ENCODE data around the gene ARL3.

The ARL3 gene

DNA sequence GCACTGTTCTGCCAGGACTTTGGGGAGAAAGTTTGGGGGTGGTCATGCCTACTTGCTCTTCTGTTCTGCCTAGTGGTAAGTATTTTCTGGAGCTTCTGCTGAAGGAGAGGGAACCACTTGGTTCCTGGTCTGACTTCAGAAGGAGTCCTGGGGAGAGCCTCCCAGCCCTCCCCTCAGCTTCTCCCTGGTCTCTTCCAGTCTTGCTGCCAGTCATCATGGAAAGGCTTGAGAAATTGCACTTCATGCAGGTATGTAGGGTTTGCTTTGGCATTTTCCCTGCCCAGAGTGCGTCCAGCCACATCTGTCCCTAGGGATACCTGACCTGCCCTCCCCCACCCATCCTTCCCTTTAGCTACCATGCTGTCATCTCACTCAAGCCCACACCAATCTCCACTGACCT is 18.5 kb upstream of the ARL3 start:
- H2AFZ ChIP-seq (ENCODE audit: low read depth, low read length, severe bottlenecking), result no peak overlapping the region

DNA sequence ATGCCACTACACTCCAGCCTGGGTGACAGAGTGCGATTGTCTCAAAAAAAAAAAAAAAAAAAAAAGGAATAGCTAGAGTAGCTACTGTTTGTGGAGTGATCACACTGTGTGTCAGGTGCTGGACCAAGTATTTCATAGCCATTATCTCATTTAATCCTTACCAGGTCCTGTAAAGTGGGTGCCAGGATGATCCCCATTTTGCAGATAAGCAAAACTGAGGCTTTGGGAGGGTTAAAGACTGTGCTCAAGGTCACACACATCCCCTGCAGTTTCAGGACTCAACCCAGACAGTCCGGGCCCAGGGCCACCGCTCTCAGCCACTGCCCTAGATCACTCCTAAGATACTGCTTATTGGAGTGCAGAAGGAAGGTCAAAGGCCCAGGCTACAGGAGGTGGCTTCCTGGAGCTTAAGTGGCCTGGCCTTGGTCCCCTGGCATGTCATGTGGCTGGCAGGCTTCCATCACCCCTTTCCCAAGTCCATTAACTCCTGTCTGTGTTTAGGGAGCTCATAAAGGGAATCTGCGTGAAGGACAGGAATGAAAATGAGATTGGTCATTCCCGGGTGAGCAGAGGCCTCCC is 17.1 kb upstream of the ARL3 start:
- Histone ChIP-seq H3K9ac (ENCODE audit: low read length) (no peak overlapping the region), H3K36me3 (ENCODE audit: low read length) (no peaks in the 10 kb centered on the region), H3K4me3 (ENCODE audit: insufficient read depth, low read length, poor library complexity, severe bottlenecking) (no peak overlapping the region), H2AFZ (ENCODE audit: low read depth, low read length, severe bottlenecking) (no peak overlapping the region), H3K9me2 (replicated peaks; ENCODE audit: insufficient read depth, low read length) (no peaks in the 10 kb centered on the region), H3F3A (ENCODE audit: insufficient read depth) (no peaks in the 10 kb centered on the region), H3K4me2 (ENCODE audit: low read depth, low read length, poor library complexity, severe bottlenecking) (no peak overlapping the region), H3K9me3 (ENCODE audit: insufficient read depth, low read length) (no peaks in the 10 kb centered on the region), H4K20me1 (ENCODE audit: low read depth, low read length) (no peaks in the 10 kb centered on the region), H3K27ac (ENCODE audit: low read depth, low read length) (no peak overlapping the region), H3K79me2 (ENCODE audit: insufficient read depth, low read length) (no peaks in the 10 kb centered on the region), H3K27me3 (ENCODE audit: low read length) (no peaks in the 10 kb centered on the region)
- no peak for TF ChIP-seq EZH2phosphoT487 (conservative IDR thresholded peaks at IDR 0.05; ENCODE audit: low read length)
- TF ChIP-seq, protein P1, sequence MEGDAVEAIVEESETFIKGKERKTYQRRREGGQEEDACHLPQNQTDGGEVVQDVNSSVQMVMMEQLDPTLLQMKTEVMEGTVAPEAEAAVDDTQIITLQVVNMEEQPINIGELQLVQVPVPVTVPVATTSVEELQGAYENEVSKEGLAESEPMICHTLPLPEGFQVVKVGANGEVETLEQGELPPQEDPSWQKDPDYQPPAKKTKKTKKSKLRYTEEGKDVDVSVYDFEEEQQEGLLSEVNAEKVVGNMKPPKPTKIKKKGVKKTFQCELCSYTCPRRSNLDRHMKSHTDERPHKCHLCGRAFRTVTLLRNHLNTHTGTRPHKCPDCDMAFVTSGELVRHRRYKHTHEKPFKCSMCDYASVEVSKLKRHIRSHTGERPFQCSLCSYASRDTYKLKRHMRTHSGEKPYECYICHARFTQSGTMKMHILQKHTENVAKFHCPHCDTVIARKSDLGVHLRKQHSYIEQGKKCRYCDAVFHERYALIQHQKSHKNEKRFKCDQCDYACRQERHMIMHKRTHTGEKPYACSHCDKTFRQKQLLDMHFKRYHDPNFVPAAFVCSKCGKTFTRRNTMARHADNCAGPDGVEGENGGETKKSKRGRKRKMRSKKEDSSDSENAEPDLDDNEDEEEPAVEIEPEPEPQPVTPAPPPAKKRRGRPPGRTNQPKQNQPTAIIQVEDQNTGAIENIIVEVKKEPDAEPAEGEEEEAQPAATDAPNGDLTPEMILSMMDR (IDR thresholded peaks at IDR 0.05; ENCODE audit: insufficient read depth, low read length, poor library complexity, severe bottlenecking), result no peak

More for the DNA sequence above, 18.5 kb upstream of the ARL3 start:
- Histone ChIP-seq H3F3A (ENCODE audit: insufficient read depth) (no peaks in the 10 kb centered on the region), H3K4me2 (ENCODE audit: low read depth, low read length, poor library complexity, severe bottlenecking) (no peak overlapping the region), H3K9ac (ENCODE audit: low read length) (no peak overlapping the region), H3K27me3 (ENCODE audit: low read length) (no peaks in the 10 kb centered on the region), H3K27ac (ENCODE audit: low read depth, low read length) (no peak overlapping the region), H3K9me3 (ENCODE audit: insufficient read depth, low read length) (no peaks in the 10 kb centered on the region), H3K4me3 (ENCODE audit: insufficient read depth, low read length, poor library complexity, severe bottlenecking) (no peak overlapping the region), H3K9me2 (replicated peaks; ENCODE audit: insufficient read depth, low read length) (no peaks in the 10 kb centered on the region), H3K79me2 (ENCODE audit: insufficient read depth, low read length) (no peaks in the 10 kb centered on the region), H4K20me1 (ENCODE audit: low read depth, low read length) (no peaks in the 10 kb centered on the region), H3K36me3 (ENCODE audit: low read length) (no peaks in the 10 kb centered on the region)
- TF ChIP-seq, protein P1 (IDR thresholded peaks at IDR 0.05; ENCODE audit: insufficient read depth, low read length, poor library complexity, severe bottlenecking), result no peak
- TF ChIP-seq EZH2phosphoT487 (conservative IDR thresholded peaks at IDR 0.05; ENCODE audit: low read length), result no peak

DNA sequence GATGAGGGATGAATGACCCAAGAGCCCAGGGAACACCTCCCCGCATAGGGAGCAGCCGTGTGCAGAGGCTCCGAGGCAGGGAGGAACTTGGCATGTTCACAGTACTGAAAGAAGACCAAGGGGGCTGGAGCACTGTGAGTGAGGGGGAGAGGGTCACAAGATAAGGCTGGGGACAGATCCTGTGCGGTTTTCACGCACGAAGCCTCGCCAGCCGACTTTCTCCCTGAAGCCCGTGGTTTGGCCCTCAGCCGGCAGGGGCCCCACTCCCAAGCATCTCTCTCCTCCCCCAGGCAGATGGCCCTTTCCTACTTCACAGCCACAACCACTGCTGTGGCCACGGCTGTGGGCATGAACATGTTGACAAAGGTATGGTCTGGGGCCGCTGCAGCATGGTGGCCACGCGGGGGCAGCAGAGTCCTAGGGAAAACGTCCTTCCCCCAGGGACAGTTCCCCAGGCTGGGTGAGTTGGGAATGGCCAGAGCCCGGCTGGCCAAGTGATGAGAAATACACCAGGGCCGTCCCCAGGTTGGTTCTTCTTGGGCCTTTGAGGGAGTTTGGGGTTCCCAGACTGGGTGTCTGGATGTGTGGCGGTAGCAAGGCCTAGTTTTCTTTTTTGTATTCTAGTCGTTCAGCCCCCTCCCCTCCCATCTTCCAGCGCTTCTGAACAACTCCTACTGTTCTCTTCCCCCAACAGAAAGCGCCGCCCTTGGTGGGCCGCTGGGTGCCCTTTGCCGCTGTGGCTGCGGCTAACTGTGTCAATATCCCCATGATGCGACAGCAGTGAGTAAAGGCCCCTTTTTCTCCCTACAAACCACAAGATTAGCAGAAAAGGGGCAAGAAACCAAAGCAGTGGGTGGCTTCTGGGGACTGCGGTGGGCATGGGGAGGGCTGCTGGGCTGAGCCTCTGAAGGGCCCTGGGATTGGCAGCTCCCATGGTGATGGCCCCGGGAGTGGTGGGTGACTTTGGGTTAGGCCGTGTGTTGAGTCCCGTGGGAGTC is 15.1 kb upstream of the ARL3 start:
- Histone ChIP-seq H3K4me2 (ENCODE audit: low read depth, low read length, poor library complexity, severe bottlenecking) (no peak overlapping the region), H3F3A (ENCODE audit: insufficient read depth) (no peaks in the 10 kb centered on the region), H3K36me3 (ENCODE audit: low read length) (no peaks in the 10 kb centered on the region), H4K20me1 (ENCODE audit: low read depth, low read length) (no peaks in the 10 kb centered on the region), H3K9me3 (ENCODE audit: insufficient read depth, low read length) (no peaks in the 10 kb centered on the region), H3K4me3 (ENCODE audit: insufficient read depth, low read length, poor library complexity, severe bottlenecking) (no peak overlapping the region), H3K9ac (ENCODE audit: low read length) (no peak overlapping the region), H2AFZ (ENCODE audit: low read depth, low read length, severe bottlenecking) (no peak overlapping the region), H3K79me2 (ENCODE audit: insufficient read depth, low read length) (no peaks in the 10 kb centered on the region), H3K9me2 (replicated peaks; ENCODE audit: insufficient read depth, low read length) (no peaks in the 10 kb centered on the region), H3K27me3 (ENCODE audit: low read length) (no peaks in the 10 kb centered on the region), H3K27ac (ENCODE audit: low read depth, low read length) (no peak overlapping the region)
- TF ChIP-seq, protein P1 (IDR thresholded peaks at IDR 0.05; ENCODE audit: insufficient read depth, low read length, poor library complexity, severe bottlenecking), result peak; percentile 62
- no peak for TF ChIP-seq EZH2phosphoT487 (conservative IDR thresholded peaks at IDR 0.05; ENCODE audit: low read length)

Data from SU-DHL-6 (cell line).